ENCODE measurements around the gene HTR5A.
"Not testable (repeated sequence)": the region's sequence is repeated elsewhere in the genome, so short reads cannot be mapped to it uniquely, and the experiment has no call there.

The HTR5A gene

GRCh38 chr7:155069992-155070751 lies at the start of gene HTR5A:
Gene HTR5A (plus strand): TSS chr7:155070324. CDS start chr7:155070900, 576 bp downstream.
- Histone ChIP-seq H3K36me3 (no peaks in the 10 kb centered on the region), H3K4me1 (ENCODE audit: control insufficient read depth in 1 of 2, insufficient read depth in 1 of 2, low read depth in 1 of 2, low read length in 1 of 2) (no peaks in the 10 kb centered on the region), H3K4me3 (ENCODE audit: low read depth in 1 of 2, low read length in 1 of 2) (no peak within 1 kb of the TSS)

GRCh38 chr7:155020996-155021395 lies 49.1 kb upstream of the HTR5A start:
- TF ChIP-seq CTCF (IDR thresholded peaks at IDR 0.05) = no peak
- Histone ChIP-seq H3K4me3 (ENCODE audit: low read depth in 1 of 2, low read length in 1 of 2) (no peak overlapping the region), H3K36me3 (no peaks in the 10 kb centered on the region), H3K4me1 (ENCODE audit: control insufficient read depth in 1 of 2, insufficient read depth in 1 of 2, low read depth in 1 of 2, low read length in 1 of 2) (no peaks in the 10 kb centered on the region), H3K27me3 (peaks cover 7% of the 10 kb centered on the region), H3K27ac (no peak overlapping the region), H3K9me3 (no peaks in the 10 kb centered on the region)

More at GRCh38 chr7:155069992-155070751, at the start of gene HTR5A:
- no peak within 1 kb of the TSS for H3K27ac ChIP-seq
- TF ChIP-seq CTCF (IDR thresholded peaks at IDR 0.05) = no peak
- peaks cover 31% of the 10 kb centered on the region for H3K27me3 ChIP-seq
- no peaks in the 10 kb centered on the region for H3K9me3 ChIP-seq

- Histone ChIP-seq H3K27me3 (peaks cover 7% of the 10 kb centered on the region), H3K4me3 (ENCODE audit: low read depth in 1 of 2, low read length in 1 of 2) (no peak overlapping the region), H3K4me1 (ENCODE audit: control insufficient read depth in 1 of 2, insufficient read depth in 1 of 2, low read depth in 1 of 2, low read length in 1 of 2) (no peaks in the 10 kb centered on the region), H3K9me3 (no peaks in the 10 kb centered on the region), H3K27ac (no peak overlapping the region), H3K36me3 (no peaks in the 10 kb centered on the region)
- TF ChIP-seq CTCF (IDR thresholded peaks at IDR 0.05) = no peak
Observed at GRCh38 chr7:155021699-155022145, 48.4 kb upstream of the HTR5A start.

- no peak for TF ChIP-seq CTCF (IDR thresholded peaks at IDR 0.05)
- no peak overlapping the region for H3K27ac ChIP-seq
- no peak overlapping the region for H3K4me3 ChIP-seq (ENCODE audit: low read depth in 1 of 2, low read length in 1 of 2)
- H3K36me3 ChIP-seq = no peaks in the 10 kb centered on the region
- H3K4me1 ChIP-seq (ENCODE audit: control insufficient read depth in 1 of 2, insufficient read depth in 1 of 2, low read depth in 1 of 2, low read length in 1 of 2) = no peaks in the 10 kb centered on the region
- H3K27me3 ChIP-seq = no peaks in the 10 kb centered on the region
- H3K9me3 ChIP-seq = no peaks in the 10 kb centered on the region
Observed at GRCh38 chr7:155027879-155028278, 42.2 kb upstream of the HTR5A start.

- no peak for TF ChIP-seq CTCF (IDR thresholded peaks at IDR 0.05)
- no peaks in the 10 kb centered on the region for H3K9me3 ChIP-seq
- H3K27me3 ChIP-seq = no peaks in the 10 kb centered on the region
- H3K4me1 ChIP-seq (ENCODE audit: control insufficient read depth in 1 of 2, insufficient read depth in 1 of 2, low read depth in 1 of 2, low read length in 1 of 2) = no peaks in the 10 kb centered on the region
- H3K4me3 ChIP-seq (ENCODE audit: low read depth in 1 of 2, low read length in 1 of 2) = no peak overlapping the region
- H3K36me3 ChIP-seq = no peaks in the 10 kb centered on the region
- H3K27ac ChIP-seq = no peak overlapping the region
Observed at GRCh38 chr7:155032978-155033377, 37.1 kb upstream of the HTR5A start.

- not testable (repeated sequence) for H3K27ac ChIP-seq; H3K4me3 ChIP-seq (ENCODE audit: low read depth in 1 of 2, low read length in 1 of 2); H3K36me3 ChIP-seq; H3K9me3 ChIP-seq; H3K27me3 ChIP-seq; H3K4me1 ChIP-seq (ENCODE audit: control insufficient read depth in 1 of 2, insufficient read depth in 1 of 2, low read depth in 1 of 2, low read length in 1 of 2)
Observed at GRCh38 chr7:155034495-155034894, 35.6 kb upstream of the HTR5A start.
